ENCODE data around the gene PTMS.

PTMS gene

GRCh38 chr12:6748761-6749160 is 17.4 kb upstream of the PTMS start:
- Histone ChIP-seq H3K18ac (ENCODE audit: low read length) (no peak overlapping the region), H4K5ac (ENCODE audit: low read length) (no peak overlapping the region), H3K9ac (ENCODE audit: low read length) (no peak overlapping the region), H3K56ac (ENCODE audit: low read length) (no peak overlapping the region), H2BK120ac (ENCODE audit: low read depth, low read length) (no peak overlapping the region), H3K4me3 (ENCODE audit: low read length) (no peak overlapping the region), H3K23ac (ENCODE audit: low read length) (no peak overlapping the region), H2BK5ac (ENCODE audit: low read length) (no peak overlapping the region), H3K4me2 (ENCODE audit: low read length) (no peak overlapping the region), H3K36me3 (ENCODE audit: control insufficient read depth, insufficient read depth, low read length) (peaks cover 22% of the 10 kb centered on the region), H3K79me2 (ENCODE audit: control insufficient read depth, insufficient read depth, low read length) (peaks cover 10% of the 10 kb centered on the region), H3K4me1 (ENCODE audit: control insufficient read depth, low read depth, low read length) (peaks cover under 1% of the 10 kb centered on the region), H4K8ac (ENCODE audit: low read depth, low read length) (no peak overlapping the region), H2AK5ac (ENCODE audit: low read length) (no peak overlapping the region), H3K4ac (ENCODE audit: low read depth, low read length) (no peak overlapping the region), H3K79me1 (ENCODE audit: low read length) (peaks cover 12% of the 10 kb centered on the region), H3K27me3 (ENCODE audit: insufficient read depth, low read length, poor library complexity) (no peaks in the 10 kb centered on the region), H2BK15ac (replicated peaks; ENCODE audit: low read depth) (no peak overlapping the region), H3K27ac (ENCODE audit: low read depth, low read length) (no peak overlapping the region)
- no CpG with 5 or more reads among the region's 28 CpGs for WGBS (ENCODE audit: extremely low coverage, insufficient coverage, low lambda C conversion rate)
- no peak for DNase-seq

GRCh38 chr12:6750506-6750905 is 15.7 kb upstream of the PTMS start:
- H3K27ac ChIP-seq (ENCODE audit: low read depth, low read length), result no peak overlapping the region
- no peak overlapping the region for H3K4me2 ChIP-seq (ENCODE audit: low read length)
- no peak overlapping the region for H2BK120ac ChIP-seq (ENCODE audit: low read depth, low read length)
- peaks cover 12% of the 10 kb centered on the region for H3K79me1 ChIP-seq (ENCODE audit: low read length)
- no peak overlapping the region for H3K23ac ChIP-seq (ENCODE audit: low read length)
- H2BK15ac ChIP-seq (replicated peaks; ENCODE audit: low read depth), result no peak overlapping the region
- no peak for DNase-seq
- peaks cover 4% of the 10 kb centered on the region for H3K4me1 ChIP-seq (ENCODE audit: control insufficient read depth, low read depth, low read length)
- no peak overlapping the region for H4K5ac ChIP-seq (ENCODE audit: low read length)
- H3K4ac ChIP-seq (ENCODE audit: low read depth, low read length), result no peak overlapping the region
- H3K36me3 ChIP-seq (ENCODE audit: control insufficient read depth, insufficient read depth, low read length), result peaks cover 22% of the 10 kb centered on the region
- H2AK5ac ChIP-seq (ENCODE audit: low read length), result no peak overlapping the region
- peaks cover 10% of the 10 kb centered on the region for H3K79me2 ChIP-seq (ENCODE audit: control insufficient read depth, insufficient read depth, low read length)
- H3K27me3 ChIP-seq (ENCODE audit: insufficient read depth, low read length, poor library complexity), result no peaks in the 10 kb centered on the region
- H4K8ac ChIP-seq (ENCODE audit: low read depth, low read length), result no peak overlapping the region
- no peak overlapping the region for H3K56ac ChIP-seq (ENCODE audit: low read length)
- no peak overlapping the region for H3K18ac ChIP-seq (ENCODE audit: low read length)
- H3K4me3 ChIP-seq (ENCODE audit: low read length), result no peak overlapping the region
- no CpG with 5 or more reads among the region's 4 CpGs for WGBS (ENCODE audit: extremely low coverage, insufficient coverage, low lambda C conversion rate)
- no peak overlapping the region for H3K9ac ChIP-seq (ENCODE audit: low read length)
- no peak overlapping the region for H2BK5ac ChIP-seq (ENCODE audit: low read length)

GRCh38 chr12:6751767-6752166 is 14.4 kb upstream of the PTMS start:
- DNase-seq, result no peak
- Histone ChIP-seq H3K23ac (ENCODE audit: low read length) (no peak overlapping the region), H3K79me1 (ENCODE audit: low read length) (peaks cover 12% of the 10 kb centered on the region), H3K18ac (ENCODE audit: low read length) (no peak overlapping the region), H3K79me2 (ENCODE audit: control insufficient read depth, insufficient read depth, low read length) (peaks cover 10% of the 10 kb centered on the region), H4K8ac (ENCODE audit: low read depth, low read length) (no peak overlapping the region), H3K4me2 (ENCODE audit: low read length) (peak overlapping the region; percentile 61), H3K56ac (ENCODE audit: low read length) (peak overlapping the region; percentile 98), H3K27me3 (ENCODE audit: insufficient read depth, low read length, poor library complexity) (no peaks in the 10 kb centered on the region), H3K4me1 (ENCODE audit: control insufficient read depth, low read depth, low read length) (peaks cover 4% of the 10 kb centered on the region), H3K4ac (ENCODE audit: low read depth, low read length) (no peak overlapping the region), H3K36me3 (ENCODE audit: control insufficient read depth, insufficient read depth, low read length) (peaks cover 19% of the 10 kb centered on the region), H2AK5ac (ENCODE audit: low read length) (no peak overlapping the region), H2BK120ac (ENCODE audit: low read depth, low read length) (no peak overlapping the region), H3K9ac (ENCODE audit: low read length) (peak overlapping the region; percentile 96), H2BK15ac (replicated peaks; ENCODE audit: low read depth) (no peak overlapping the region), H3K27ac (ENCODE audit: low read depth, low read length) (no peak overlapping the region), H2BK5ac (ENCODE audit: low read length) (no peak overlapping the region), H3K4me3 (ENCODE audit: low read length) (no peak overlapping the region), H4K5ac (ENCODE audit: low read length) (no peak overlapping the region)
- WGBS (ENCODE audit: extremely low coverage, insufficient coverage, low lambda C conversion rate), result no CpG with 5 or more reads among the region's 7 CpGs

GRCh38 chr12:6752167-6752920 is 13.8 kb upstream of the PTMS start:
- H3K56ac ChIP-seq (ENCODE audit: low read length), result peak overlapping the region; percentile 98
- peak overlapping the region; percentile 87 for H3K4me3 ChIP-seq (ENCODE audit: low read length)
- peak overlapping the region; percentile 61 for H3K4me2 ChIP-seq (ENCODE audit: low read length)
- DNase-seq, result peak; percentile 77
- H3K4ac ChIP-seq (ENCODE audit: low read depth, low read length), result peak overlapping the region; percentile 0
- no peak overlapping the region for H4K8ac ChIP-seq (ENCODE audit: low read depth, low read length)
- H3K9ac ChIP-seq (ENCODE audit: low read length), result peak overlapping the region; percentile 96
- H3K23ac ChIP-seq (ENCODE audit: low read length), result no peak overlapping the region
- no CpG with 5 or more reads among the region's 24 CpGs for WGBS (ENCODE audit: extremely low coverage, insufficient coverage, low lambda C conversion rate)
- H3K18ac ChIP-seq (ENCODE audit: low read length), result peak overlapping the region; percentile 44
- H3K27me3 ChIP-seq (ENCODE audit: insufficient read depth, low read length, poor library complexity), result no peaks in the 10 kb centered on the region
- peaks cover 15% of the 10 kb centered on the region for H3K36me3 ChIP-seq (ENCODE audit: control insufficient read depth, insufficient read depth, low read length)
- peaks cover 12% of the 10 kb centered on the region for H3K79me1 ChIP-seq (ENCODE audit: low read length)
- no peak overlapping the region for H2AK5ac ChIP-seq (ENCODE audit: low read length)
- H2BK120ac ChIP-seq (ENCODE audit: low read depth, low read length), result no peak overlapping the region
- no peak overlapping the region for H4K5ac ChIP-seq (ENCODE audit: low read length)
- peak overlapping the region; percentile 71 for H3K27ac ChIP-seq (ENCODE audit: low read depth, low read length)
- peaks cover 4% of the 10 kb centered on the region for H3K4me1 ChIP-seq (ENCODE audit: control insufficient read depth, low read depth, low read length)
- peaks cover 10% of the 10 kb centered on the region for H3K79me2 ChIP-seq (ENCODE audit: control insufficient read depth, insufficient read depth, low read length)
- no peak overlapping the region for H2BK15ac ChIP-seq (replicated peaks; ENCODE audit: low read depth)
- peak overlapping the region; percentile 71 for H2BK5ac ChIP-seq (ENCODE audit: low read length)

- Histone ChIP-seq H2AK5ac (ENCODE audit: low read length) (no peak within 1 kb of the TSS), H3K4me3 (ENCODE audit: low read length) (peak within 1 kb of the TSS; percentile 87), H3K36me3 (ENCODE audit: control insufficient read depth, insufficient read depth, low read length) (peaks cover 11% of the 10 kb centered on the region), H3K27me3 (ENCODE audit: insufficient read depth, low read length, poor library complexity) (no peaks in the 10 kb centered on the region), H3K79me1 (ENCODE audit: low read length) (peaks cover 12% of the 10 kb centered on the region), H4K8ac (ENCODE audit: low read depth, low read length) (no peak within 1 kb of the TSS), H3K18ac (ENCODE audit: low read length) (peak within 1 kb of the TSS; percentile 64), H3K23ac (ENCODE audit: low read length) (peak within 1 kb of the TSS; percentile 48), H2BK15ac (replicated peaks; ENCODE audit: low read depth) (no peak within 1 kb of the TSS), H4K5ac (ENCODE audit: low read length) (no peak within 1 kb of the TSS), H2BK120ac (ENCODE audit: low read depth, low read length) (peak within 1 kb of the TSS; percentile 62), H3K27ac (ENCODE audit: low read depth, low read length) (peak within 1 kb of the TSS; percentile 96), H3K79me2 (ENCODE audit: control insufficient read depth, insufficient read depth, low read length) (peaks cover 10% of the 10 kb centered on the region), H3K9ac (ENCODE audit: low read length) (peak within 1 kb of the TSS; percentile 96), H3K4ac (ENCODE audit: low read depth, low read length) (peak within 1 kb of the TSS; percentile 85), H3K4me2 (ENCODE audit: low read length) (peak within 1 kb of the TSS; percentile 93), H3K56ac (ENCODE audit: low read length) (peak within 1 kb of the TSS; percentile 98), H2BK5ac (ENCODE audit: low read length) (peak within 1 kb of the TSS; percentile 96), H3K4me1 (ENCODE audit: control insufficient read depth, low read depth, low read length) (peaks cover 4% of the 10 kb centered on the region)
- no CpG with 5 or more reads among the region's 62 CpGs for WGBS (ENCODE audit: extremely low coverage, insufficient coverage, low lambda C conversion rate)
- DNase-seq, result peak; percentile 99
These were observed 13.0 kb upstream of the PTMS start, which contains the start of gene MLF2 for GRCh38 chr12:6752921-6753771. TSS of gene MLF2 (minus strand) at chr12:6753141. CDS start at chr12:6752334, 807 bp downstream.

All from mesendoderm (in vitro differentiated cells).